K562 (cell line): ENCODE results near the gene CKS2. TPM values are rescaled to one million over a fixed set of nuclear protein-coding genes. Genes with fewer than 3 reads are reported as not detected.

ENCODE experiments used
- ATAC-seq: fragments of 200-7000 bp; cut with Tn5 transposase; 3 replicates; pipeline ENCODE4 v1.9.1; 2020; ENCODE audit warnings: moderate library complexity
- BruUV-seq: library from RNA; stranded (reverse); fragments of 400-500 nt; replicated peaks from 2 replicates; lab custom pipeline; 2021; lab: Mats Ljungman, UMichigan
- CTCF ChIA-PET: fragments of 300-600 bp; formaldehyde crosslinking; extraction: SDS; loops from one replicate; lab custom pipeline; 2021; ENCODE audit warnings: low intra/inter-chr PET ratio; lab: Yijun Ruan, JAX
- POLR2A ChIA-PET: fragments of 300-600, 350-650 bp; sonication (Branson Sonifier 250); formaldehyde crosslinking; extraction: SDS; loops from one replicate; lab custom pipeline; 2021; ENCODE audit warnings: antibody characterized with exemption, inconsistent platforms; lab: Yijun Ruan, JAX
- DNase-seq, 4 experiments: peaks; one replicate each; pipeline versions ENCODE4 v3.0.0 to v3.0.0-alpha.2; 2011 to 2018; ENCODE audit warnings: low spot score in 3 of 4, mixed read lengths in 3 of 4; ENCODE audit errors: extremely low read depth in 1 of 4
- FAIRE-seq: peaks from 2 replicates; lab custom pipeline; 2011; peaks lifted over from hg19 to GRCh38; lab: Jason Lieb, UNC
- H2AFZ ChIP-seq: 2 replicates; pipeline ENCODE4 v1.6.0; 2011; ENCODE audit warnings: low read depth, low read length, control low read depth, inconsistent platforms
- H3K27ac ChIP-seq: fragments of 200-600 bp; 3 replicates; pipeline ENCODE4 v1.8.0; 2011; ENCODE audit warnings: low read depth, mild to moderate bottlenecking, control low read depth, inconsistent platforms, low read length, moderate library complexity, mixed read lengths; ENCODE audit errors: extremely low read depth
- H3K27me3 ChIP-seq, 2 experiments: fragments of 300-600 bp in 1 of 2; 2 replicates in 1 of 2; 3 replicates in 1 of 2; pipeline versions ENCODE4 v1.6.0 to v1.8.0; 2011; ENCODE audit warnings: inconsistent platforms in 2 of 2, low read length in 2 of 2, mild to moderate bottlenecking in 1 of 2, mixed read lengths in 1 of 2, moderate library complexity in 1 of 2; ENCODE audit not compliant: control insufficient read depth in 2 of 2, insufficient read depth in 2 of 2
- H3K36me3 ChIP-seq: fragments of 300-600 bp; 3 replicates; pipeline ENCODE4 v1.8.0; 2011; ENCODE audit warnings: mild to moderate bottlenecking, low read length, inconsistent platforms; ENCODE audit not compliant: control insufficient read depth, insufficient read depth
- H3K4me1 ChIP-seq, 2 experiments: fragments of 200-600 bp in 1 of 2; replicated peaks in 1 of 2; 2 replicates in 1 of 2; 3 replicates in 1 of 2; pipeline versions ENCODE4 v1.5.1 to v1.8.0; 2011; ENCODE audit warnings: inconsistent platforms in 2 of 2, low read length in 2 of 2, mild to moderate bottlenecking in 1 of 2, mixed read lengths in 1 of 2, moderate library complexity in 1 of 2; ENCODE audit not compliant: control insufficient read depth in 2 of 2, insufficient read depth in 2 of 2
- H3K4me2 ChIP-seq: 2 replicates; pipeline ENCODE4 v1.6.1; 2011; ENCODE audit warnings: low read length, control low read depth, inconsistent platforms, mixed read lengths; ENCODE audit not compliant: insufficient read depth
- H3K4me3 ChIP-seq: fragments of 200-600 bp; sonication (generic), shearing (Covaris generic); 2 replicates; pipeline ENCODE4 v1.5.1; 2016; ENCODE audit warnings: control low read depth, inconsistent platforms
- H3K79me2 ChIP-seq: fragments of 200-600 bp; 3 replicates; pipeline ENCODE4 v1.8.0; 2011; ENCODE audit warnings: low read length, inconsistent platforms; ENCODE audit not compliant: control insufficient read depth, insufficient read depth
- H3K9ac ChIP-seq, 2 experiments: 2 replicates each; pipeline versions ENCODE4 v1.6.0 to v1.6.1; 2011; ENCODE audit warnings: low read depth in 2 of 2, low read length in 2 of 2, control low read depth in 1 of 2, inconsistent platforms in 1 of 2, mild to moderate bottlenecking in 1 of 2, mixed read lengths in 1 of 2; ENCODE audit not compliant: insufficient read depth in 1 of 2
- H3K9me1 ChIP-seq: one replicate; pipeline ENCODE4 v1.6.0; 2011; ENCODE audit warnings: inconsistent platforms, mild to moderate bottlenecking, low read length, moderate library complexity; ENCODE audit not compliant: control insufficient read depth, insufficient read depth
- H3K9me3 ChIP-seq: replicated peaks from 2 replicates; pipeline ENCODE4 v1.5.1; 2011; ENCODE audit warnings: low read depth, low read length, inconsistent platforms; ENCODE audit not compliant: control insufficient read depth, insufficient read depth
- H4K20me1 ChIP-seq: replicated peaks from 2 replicates; pipeline ENCODE4 v1.6.1; 2011; ENCODE audit warnings: low read length, inconsistent platforms, mixed read lengths; ENCODE audit not compliant: control insufficient read depth, insufficient read depth
- BACH1 ChIP-seq: fragments of 200-800 bp; sonication (Bioruptor generic); IDR thresholded peaks from 2 replicates; pipeline ENCODE4 v1.6.1; 2016; ENCODE audit warnings: missing genetic modification characterization, missing compliant biosample characterization
- SMAD1 ChIP-seq: fragments of 150-350 bp; IDR thresholded peaks from 2 replicates; pipeline ENCODE4 v1.6.1; 2014; ENCODE audit warnings: low read length, low read depth; ENCODE audit not compliant: partially characterized antibody
- SRSF1 ChIP-seq: fragments of 200-400 bp; formaldehyde crosslinking; IDR thresholded peaks from 2 replicates; pipeline ENCODE4 v1.6.1; 2017; ENCODE audit warnings: mild to moderate bottlenecking, low read depth, low read length, moderate library complexity
- TEAD2 ChIP-seq: fragments of 450-650 bp; IDR thresholded peaks from 2 replicates; pipeline ENCODE4 v1.6.1; 2016; ENCODE audit warnings: missing genetic modification characterization, control low read depth, missing compliant biosample characterization
- ZKSCAN8 ChIP-seq: fragments of 200-800 bp; sonication (Bioruptor generic); IDR thresholded peaks from 2 replicates; pipeline ENCODE4 v1.6.1; 2016; ENCODE audit warnings: missing genetic modification characterization, missing compliant biosample characterization
- ZNF224 ChIP-seq: sonication (generic); formaldehyde crosslinking; IDR thresholded peaks from 2 replicates; pipeline ENCODE4 v1.8.0; 2022; ENCODE audit warnings: mild to moderate bottlenecking, missing genetic modification reagents
- ZNF592 ChIP-seq: fragments of 450-650 bp; IDR thresholded peaks from 2 replicates; pipeline ENCODE4 v1.6.1; 2017; ENCODE audit warnings: antibody characterized with exemption, mild to moderate bottlenecking
- WGBS: fragments of 100-300 bp; shearing (Covaris generic); methylation state at CpG from one replicate; pipeline ENCODE4 v1.1.6; 2016; ENCODE audit warnings: low coverage, mixed read lengths; ENCODE audit not compliant: insufficient coverage; ENCODE audit errors: missing lambda C conversion rate; 5-methylcytosine and 5-hydroxymethylcytosine counted together
- in situ Hi-C: fragments of 300-500 bp; cut with MboI; formaldehyde crosslinking; loops from 4 replicates; pipeline ENCODE4 v1.15.0; 2018; ENCODE audit warnings: inconsistent platforms, mixed read lengths
- intact Hi-C: fragments of 100-400 bp; cut with micrococcal nuclease; formaldehyde crosslinking; loops from 2 replicates; pipeline ENCODE4 v1.14.2; 2022
- polyA plus RNA-seq, 8 experiments: library from polyadenylated mRNA; depleted of rRNA in 4 of 8; stranded (reverse) in 5 of 8; unstranded in 3 of 8; fragments of >200 nt; fragmentation: Nextera tagmentation in 2 of 8; fragmentation: Illumina TruSeq in 1 of 8; extraction: Ambion mirVana in 2 of 8; extraction: Trizol in 1 of 8; gene quantifications; 2 replicates each; pipeline versions ENCODE4 v1.2.1 to v1.2.3, GENCODE V29; 2011 to 2014; ENCODE audit warnings: inconsistent platforms in 1 of 8, missing spikeins in 1 of 8
- total RNA-seq, 7 experiments: library from RNA; depleted of rRNA in 6 of 7; stranded (reverse); fragments of >200 nt in 6 of 7; fragmentation: Illumina TruSeq in 2 of 7; extraction: Trizol in 2 of 7; gene quantifications; 2 replicates each; pipeline versions ENCODE4 v1.2.1 to v1.2.3, GENCODE V29; 2011 to 2021; ENCODE audit warnings: low replicate concordance in 1 of 7

CKS2 gene
- total and polyA plus RNA-seq, 9 of the 15 experiments (the other 6 are each of a cell fraction or from before 2014, with no cell fraction given) = 123 to 941 (median 321) TPM

DNA sequence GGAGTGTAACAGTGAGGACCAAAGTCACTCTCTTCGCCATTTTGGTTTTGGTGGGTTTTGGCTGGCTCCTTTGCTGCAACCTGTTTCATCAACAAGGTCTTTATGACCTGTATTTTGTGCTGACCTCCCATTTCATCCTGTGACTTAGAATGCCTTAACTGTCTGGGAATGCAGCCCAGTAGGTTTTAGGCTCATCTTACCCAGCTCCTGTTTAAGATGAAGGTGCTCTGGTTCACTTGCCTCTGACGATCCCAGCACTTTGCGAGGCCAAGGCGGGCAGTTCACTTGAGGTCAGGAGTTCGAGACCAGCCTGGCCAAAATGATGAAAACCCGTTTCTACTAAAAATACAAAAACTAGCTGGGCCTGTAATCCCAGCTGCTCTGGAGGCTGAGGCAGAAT lies 1.8 kb upstream of the CKS2 start:
- whole genome bisulfite sequencing = 100% methylated on average over 1 of the region's 6 CpGs
- Histone ChIP-seq H4K20me1 (peaks cover 21% of the 10 kb centered on the region), H3K4me2 (0 out of 2 replicates have a peak overlapping the region, but pooled peaks have one; percentile 0), H3K9me3 (peaks cover 1% of the 10 kb centered on the region), H3K27me3 (no peaks in the 10 kb centered on the region), H3K4me3 (no peak overlapping the region), H3K36me3 (peaks cover 20% of the 10 kb centered on the region), H2AFZ (no peak overlapping the region), H3K9me1 (no peaks in the 10 kb centered on the region), H3K9ac (no peak overlapping the region), H3K27ac (peak overlapping the region; percentile 99; the same call in 2 of the 3 replicates), H3K79me2 (peaks cover 43% of the 10 kb centered on the region), H3K4me1 (peaks cover 3 to 8% of the 10 kb centered on the region in 2 experiments; a peak in 3 of 5 replicates)
- BruUV-seq = no TSS peak
- POLR2A ChIA-PET = no interaction called here
- in situ Hi-C loops (no loop called here), intact Hi-C loops (no loop called here)
- no peak for ATAC-seq
- DNase-seq = no peak
- peak; percentile 22; the same call in 1 of the 2 replicates for TF ChIP-seq BACH1 (tag)
- no peak for TF ChIP-seq ZNF224 (CRISPR knock-in tag)
- TF ChIP-seq TEAD2 (tag) = 0 out of 2 replicates have a peak, but pooled peaks have one; percentile 13
- no peak for TF ChIP-seq SMAD1
- no peak for TF ChIP-seq SRSF1
- 0 out of 2 replicates have a peak, but pooled peaks have one; percentile 30 for TF ChIP-seq ZNF592
- TF ChIP-seq ZKSCAN8 = 0 out of 2 replicates have a peak, but pooled peaks have one; percentile 12
- no peak for FAIRE-seq
- CTCF ChIA-PET = no interaction called here
